SW 1271 (cell line): ENCODE results near the gene RRP15.

ENCODE experiments used
- DNase-seq, 2 experiments: peaks; one replicate each; lab custom pipeline; 2025; lab: John Stamatoyannopoulos, UW

RRP15 gene

DNA sequence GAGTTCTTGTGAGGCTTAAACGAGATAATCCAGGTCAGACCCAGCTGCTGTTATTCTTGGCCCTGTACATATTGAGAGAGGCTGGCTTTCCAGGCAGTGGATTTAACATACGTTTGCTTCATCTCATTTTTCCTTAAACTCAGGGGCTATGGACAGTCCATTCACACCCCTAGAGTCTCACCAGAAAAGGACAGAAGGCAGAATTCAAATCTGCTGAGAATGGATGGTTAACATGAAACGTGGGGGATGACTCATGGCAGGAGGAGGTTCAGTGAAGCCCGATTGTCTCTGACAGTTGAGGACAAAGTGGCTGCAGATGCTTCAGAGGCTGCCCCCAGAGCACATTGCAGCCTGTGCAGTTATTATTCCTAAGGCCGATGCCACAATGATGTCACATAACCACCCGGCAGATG lies 99.5 kb downstream of the RRP15 start:
- no peak for DNase-seq
